G401.6 (cell line): Measurements from ENCODE around the gene YIPF5.

Source experiments
- FAIRE-seq: peaks from 2 replicates; lab custom pipeline; 2012; peaks lifted over from hg19 to GRCh38; lab: Jason Lieb, UNC

Gene YIPF5

DNA sequence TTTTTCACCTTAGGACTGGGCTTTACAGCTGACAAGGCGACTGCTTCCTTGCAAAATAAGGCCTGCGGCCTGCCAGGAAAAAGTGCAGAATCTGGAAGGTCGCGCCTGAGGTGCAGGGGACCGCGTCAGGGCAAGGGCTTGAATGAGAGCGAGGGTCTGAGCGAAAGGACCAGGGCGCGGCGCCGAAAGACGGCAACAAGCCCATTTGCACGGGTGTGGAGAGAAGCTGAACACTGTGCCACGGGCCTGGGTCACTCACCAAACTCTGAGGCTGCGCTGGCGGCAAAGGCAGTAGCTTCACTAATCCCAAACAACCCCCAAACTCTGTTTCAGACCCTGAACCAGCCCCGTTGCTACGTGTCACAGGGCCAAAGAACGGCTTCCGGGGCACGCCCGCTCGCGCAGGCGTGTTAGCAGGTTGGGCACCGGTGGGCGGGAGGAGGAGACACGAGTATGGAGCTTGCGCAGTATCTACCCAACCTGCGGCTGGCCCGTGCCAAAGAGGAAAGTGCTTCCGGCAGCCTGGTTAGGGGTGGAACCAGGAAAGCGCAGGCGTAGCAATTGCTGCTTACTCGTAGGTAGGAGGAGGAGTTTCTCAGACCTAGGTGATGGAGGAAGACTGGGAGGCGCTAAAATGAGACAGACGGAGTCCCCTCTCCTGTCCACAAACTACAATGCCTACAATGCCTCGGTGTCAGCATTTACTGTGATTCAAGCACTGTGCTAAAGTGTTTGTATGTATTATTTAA is at the start of gene YIPF5, which contains the start of gene KCTD16:
YIPF5 (minus strand) TSS at position 384 of the 749 bp plus-strand sequence. CDS start 704 bp downstream, outside the sequence.
KCTD16 (plus strand) TSS at position 598 of the 749 bp plus-strand sequence.
- FAIRE-seq, result peak; percentile 99

DNA sequence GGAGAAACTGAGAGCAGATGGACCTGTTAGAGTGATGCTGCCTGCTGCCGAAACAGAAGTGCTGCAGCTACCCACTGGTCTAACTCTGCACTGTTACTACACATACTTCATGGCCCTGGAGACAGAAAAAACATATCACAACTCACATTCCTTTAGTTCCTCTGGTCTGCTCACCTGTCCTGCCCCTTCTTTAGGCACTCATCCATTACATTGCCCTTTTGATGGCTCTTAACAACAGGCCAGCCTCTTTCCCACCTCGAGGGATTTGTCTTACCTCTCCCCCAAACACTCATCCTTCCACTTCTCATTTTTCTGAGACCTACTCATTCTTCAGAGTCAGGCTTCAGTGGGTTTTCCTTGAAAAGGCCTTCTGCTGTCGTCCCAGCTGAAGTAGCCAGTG is 49.4 kb upstream of the YIPF5 start:
- FAIRE-seq, result no peak

DNA sequence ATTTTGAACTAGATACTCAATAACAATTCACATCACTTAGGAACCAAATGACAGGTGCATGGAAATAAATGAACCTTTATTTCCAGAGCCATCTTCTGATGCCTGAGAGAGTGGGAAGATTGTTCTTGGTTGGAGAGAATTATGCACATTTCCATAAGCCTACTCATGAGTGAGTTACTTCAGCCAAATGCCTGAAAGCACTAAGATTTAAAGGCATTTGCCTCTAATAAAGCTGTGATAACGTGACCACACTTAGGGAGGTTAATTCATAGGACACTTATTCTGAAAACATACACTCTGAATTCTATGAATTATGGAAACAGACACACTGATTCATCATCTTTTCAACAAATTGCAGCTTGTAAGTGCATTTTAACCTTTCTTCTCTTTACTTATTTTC is 40.2 kb upstream of the YIPF5 start:
- FAIRE-seq, result no peak

DNA sequence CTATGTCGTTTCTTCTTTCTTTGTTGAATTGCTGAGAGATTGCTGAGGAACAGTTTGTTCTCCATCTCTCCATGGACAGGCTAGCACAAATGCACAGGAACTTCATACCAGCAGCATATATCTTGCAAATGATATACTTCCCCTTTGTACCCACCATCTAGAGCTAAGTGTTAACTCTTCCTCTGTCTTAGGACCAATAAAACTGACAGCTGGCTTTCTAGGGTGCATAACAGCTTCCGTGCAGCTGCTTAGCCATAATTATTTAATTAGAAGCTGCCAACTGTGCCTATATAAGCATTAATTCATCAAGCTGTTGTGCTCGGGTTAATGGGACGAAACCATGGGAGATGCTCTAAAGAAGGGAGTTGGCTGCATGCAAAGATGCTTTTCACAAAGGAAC is 38.9 kb upstream of the YIPF5 start:
- no peak for FAIRE-seq

DNA sequence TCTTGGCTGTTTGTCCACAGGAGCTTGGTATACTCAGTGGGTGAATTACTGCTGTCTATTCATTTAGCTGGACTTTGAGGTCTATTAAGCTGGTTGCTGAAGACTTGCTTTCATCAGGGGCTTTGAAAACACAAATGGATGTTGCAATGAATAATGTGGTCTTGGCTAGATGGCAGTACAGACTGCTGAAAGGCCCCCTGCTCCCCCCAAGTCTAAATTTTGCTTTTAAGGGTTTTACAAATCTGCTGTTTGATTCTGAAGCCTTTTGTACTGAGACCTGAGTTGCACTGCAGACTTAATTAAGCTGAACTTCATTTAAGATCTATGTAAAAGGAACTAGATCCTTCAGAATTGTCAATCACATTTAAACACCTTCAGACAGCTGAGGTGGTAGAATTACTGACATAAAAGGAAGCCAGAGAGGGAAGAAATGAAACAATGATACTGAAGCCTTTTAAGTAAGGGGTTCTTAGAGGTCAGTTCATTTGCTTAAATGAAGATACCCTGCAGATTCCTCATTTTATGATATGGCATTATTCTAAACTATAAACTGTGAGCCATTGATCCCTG is 37.5 kb upstream of the YIPF5 start:
- FAIRE-seq, result no peak

DNA sequence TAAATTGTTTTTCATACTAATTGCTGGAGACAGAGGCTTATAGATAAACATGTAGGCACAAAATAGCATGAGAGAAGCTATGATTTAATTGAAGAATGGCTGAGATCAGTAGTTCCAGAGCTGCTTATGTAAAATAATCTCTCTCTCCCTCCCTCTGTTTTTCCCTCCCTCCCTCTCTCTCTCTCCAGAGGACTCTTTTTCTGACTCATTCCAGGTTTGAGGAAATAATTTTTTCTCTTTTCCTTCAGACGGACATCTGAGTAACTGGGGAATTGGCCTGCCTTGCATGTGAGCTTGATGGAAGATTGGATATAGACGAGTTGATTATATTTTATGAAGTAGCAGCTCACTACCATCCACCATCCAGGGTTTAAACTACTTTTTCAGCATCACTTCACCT is 35.7 kb upstream of the YIPF5 start:
- FAIRE-seq, result no peak

DNA sequence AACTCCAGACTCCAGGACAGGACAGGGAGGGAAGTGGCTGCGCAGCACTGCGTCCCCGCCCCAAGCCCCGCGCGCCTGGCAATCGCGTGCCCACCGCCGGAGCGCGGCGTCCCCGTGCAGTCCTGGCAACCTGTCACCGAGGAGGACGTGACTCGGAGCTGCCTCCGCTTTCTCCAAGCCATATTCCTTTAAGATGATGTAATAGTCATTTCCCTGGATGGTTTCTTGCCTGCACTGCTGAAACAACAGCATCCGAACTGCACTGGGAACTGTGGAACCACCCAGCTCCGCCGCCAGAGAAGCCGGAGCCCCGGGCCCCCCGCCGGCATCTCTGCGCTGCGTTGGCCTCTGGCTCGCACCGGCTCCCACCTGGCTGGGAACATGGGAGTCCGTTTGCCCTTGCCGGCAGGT is 34.7 kb upstream of the YIPF5 start:
- no peak for FAIRE-seq

DNA sequence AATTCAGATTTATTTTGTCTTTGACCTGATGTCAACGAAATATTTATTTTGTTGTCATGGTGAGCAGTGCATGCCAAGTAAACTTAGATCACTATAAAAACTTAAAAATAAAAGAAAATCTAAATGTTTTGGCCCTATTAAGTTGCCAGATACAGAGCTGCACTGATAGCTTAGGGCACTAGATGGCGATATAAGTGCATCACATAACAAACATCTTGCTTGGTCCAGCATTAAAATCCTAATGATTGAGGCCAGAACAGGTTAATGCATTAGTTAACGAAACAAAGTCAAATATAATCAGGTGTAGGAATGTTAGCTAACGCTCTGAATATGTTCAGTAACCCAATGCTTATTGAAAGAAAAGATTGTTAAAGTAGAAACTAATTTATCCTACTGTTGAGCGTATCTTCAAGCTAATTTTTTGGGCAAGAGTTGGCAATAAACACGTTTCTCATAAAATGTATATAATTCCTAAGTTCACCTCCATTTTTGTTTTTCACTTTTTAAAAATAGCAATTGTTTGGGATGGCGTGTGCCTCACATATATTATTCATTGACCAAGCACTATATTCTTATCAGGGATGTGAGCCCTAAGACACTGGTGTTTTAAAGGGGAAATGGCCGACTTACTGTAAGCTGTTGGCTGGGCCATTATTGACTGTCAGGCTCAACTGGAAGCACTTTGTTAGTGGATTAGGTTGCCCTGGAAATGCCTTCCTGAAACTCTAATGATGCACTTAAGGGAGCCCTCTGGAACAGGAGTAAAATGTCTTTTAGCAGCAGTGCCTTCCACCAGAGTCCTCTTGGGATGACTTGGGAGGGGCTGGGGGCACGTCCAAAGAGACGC is 33.5 kb upstream of the YIPF5 start:
- FAIRE-seq, result peak; percentile 91

DNA sequence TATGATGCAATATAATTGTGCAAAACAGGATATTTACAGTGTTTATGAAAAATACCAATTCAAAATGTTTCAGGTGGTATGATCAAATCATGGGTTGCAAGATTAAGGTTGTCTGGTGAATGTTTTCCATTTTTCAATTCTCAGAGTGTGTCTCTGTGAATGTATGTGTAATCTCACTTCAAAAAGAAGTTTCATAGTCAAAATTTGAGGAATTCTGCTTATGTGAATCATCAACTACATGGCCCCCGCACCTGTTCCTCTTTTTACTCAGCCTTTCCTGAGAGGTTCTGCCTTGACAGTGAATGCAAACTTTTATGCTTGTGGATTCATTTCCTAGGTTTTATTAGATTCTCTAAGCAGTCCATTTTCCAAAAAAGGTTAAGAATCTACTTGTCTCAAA is 32.3 kb upstream of the YIPF5 start:
- no peak for FAIRE-seq

DNA sequence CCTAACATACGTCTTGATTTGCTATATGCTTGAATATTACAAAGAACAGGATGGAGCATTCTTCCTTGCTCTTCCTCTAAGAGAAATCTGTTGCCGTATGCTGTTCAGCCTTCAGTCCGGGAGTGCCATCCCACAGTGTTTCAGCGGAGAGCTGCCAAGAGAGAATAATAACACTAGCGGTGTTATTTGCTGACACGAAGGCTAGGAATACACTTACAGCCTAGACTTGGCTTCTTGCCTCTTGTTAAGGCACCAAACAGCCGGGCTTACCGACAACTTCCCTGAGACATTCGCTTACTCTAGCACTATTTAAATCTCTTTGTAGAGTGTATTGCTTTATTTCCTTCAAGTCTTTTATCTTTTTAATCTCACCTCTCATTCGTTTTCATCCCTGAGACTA is 31.6 kb upstream of the YIPF5 start:
- no peak for FAIRE-seq

DNA sequence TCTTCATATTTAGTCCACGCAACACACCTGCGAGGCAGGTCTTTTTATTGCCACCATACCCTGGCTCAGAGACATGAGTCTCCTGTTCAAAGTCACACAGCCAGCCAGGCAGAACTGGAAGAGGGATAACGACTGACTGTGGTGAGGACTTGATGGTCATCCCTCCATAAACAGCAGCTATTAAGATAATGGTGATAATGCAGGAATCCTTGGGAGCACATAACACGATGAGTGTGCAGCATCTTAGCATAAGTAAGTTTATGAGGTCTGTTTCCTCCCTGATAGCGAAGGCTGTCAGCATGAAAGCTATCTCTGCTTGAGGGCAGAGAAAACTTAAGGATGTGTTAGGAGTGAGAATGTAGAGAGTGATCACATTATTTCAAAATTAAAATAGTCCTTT is 31.1 kb upstream of the YIPF5 start:
- FAIRE-seq, result no peak

DNA sequence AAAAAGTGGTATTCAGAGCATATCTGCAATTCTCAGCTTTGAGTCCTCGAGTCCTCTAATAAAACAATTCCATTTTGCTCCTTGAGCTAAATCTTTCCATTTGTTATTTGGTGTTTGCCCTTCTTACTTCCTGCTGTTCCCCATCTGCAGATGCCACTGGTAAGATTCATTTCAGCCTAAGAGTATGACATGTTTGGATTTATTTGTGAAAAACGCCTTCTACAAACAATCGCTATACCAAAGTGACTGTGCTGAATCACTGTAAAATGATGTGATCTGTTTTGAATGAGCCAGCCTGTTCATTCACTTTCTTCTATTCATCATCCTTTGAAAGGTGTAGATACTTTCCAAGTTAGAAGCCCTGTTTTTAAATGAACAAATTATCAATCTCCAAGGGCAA is 27.9 kb upstream of the YIPF5 start:
- no peak for FAIRE-seq

DNA sequence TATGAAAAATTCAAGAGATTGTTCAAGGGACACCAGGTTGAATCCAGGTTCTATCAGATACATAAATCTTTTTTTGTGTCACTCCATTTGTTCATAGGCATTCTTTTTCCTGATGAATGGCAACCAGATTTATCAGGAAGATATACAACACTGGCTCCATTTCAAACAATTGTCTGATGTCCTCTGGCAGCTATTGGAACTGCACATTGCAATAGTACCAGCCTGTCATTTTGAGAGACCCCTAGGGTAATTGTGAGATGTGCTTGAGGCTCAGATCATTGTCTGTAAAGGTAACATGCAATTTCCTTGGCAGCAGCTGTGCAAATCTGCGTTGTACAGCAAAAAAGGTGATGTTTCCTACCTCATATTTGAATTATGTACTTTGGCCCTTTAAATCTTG is 26.2 kb upstream of the YIPF5 start:
- no peak for FAIRE-seq

DNA sequence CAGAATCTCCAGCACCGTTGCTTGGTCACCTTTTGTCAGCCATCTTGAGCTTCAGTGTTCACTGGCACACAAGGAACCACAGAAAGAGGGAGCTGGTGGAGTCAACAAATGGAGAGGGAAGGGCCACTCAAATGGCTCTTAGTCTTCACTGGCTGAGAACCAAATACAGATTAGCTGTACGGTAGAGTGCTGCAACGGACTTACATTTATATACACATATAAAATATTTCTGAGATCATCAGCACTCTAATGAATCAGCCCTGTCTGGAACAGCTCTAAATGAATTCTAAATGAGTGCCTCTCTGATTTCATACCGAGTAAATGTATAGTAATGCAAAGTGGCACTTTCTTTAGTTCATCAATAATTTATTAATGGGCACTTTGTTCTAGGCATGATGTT is 25.0 kb upstream of the YIPF5 start:
- no peak for FAIRE-seq

DNA sequence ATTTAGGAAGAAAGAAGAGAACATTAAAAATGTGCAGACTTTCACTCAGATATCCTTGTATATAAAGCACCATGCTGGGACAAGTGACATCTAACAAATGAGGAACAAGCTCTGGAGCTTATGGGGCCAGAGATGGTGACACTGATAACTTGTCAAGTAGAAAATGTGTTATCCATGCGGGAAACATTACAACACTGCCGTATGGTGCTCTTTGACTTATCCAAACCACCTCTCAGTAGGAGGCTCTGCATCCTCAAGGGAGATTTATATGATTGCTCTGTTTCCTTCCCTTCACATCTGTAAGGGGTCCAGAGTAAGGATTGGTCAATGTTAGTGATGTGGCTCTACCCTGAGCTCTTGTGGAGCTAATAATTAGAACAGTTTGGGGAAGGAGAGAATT is 23.7 kb upstream of the YIPF5 start:
- no peak for FAIRE-seq

DNA sequence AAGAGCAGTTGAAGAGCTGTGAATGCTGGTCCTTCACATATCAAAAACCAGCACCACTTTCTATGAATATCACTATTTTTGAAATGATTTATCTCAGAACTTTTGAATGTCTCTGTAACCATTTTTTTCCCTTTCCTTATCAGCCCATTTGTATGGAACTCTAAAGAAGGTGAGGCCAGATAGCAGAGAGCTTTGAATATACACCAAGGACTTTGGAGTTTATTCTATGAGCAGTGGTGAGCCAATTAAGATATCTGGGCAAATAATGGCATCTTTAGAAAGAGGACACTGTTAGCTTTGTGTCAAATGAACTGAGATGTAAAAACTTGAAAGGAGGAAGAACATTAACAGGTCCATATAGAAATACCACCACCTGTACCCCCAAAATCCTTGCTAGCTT is 22.2 kb upstream of the YIPF5 start:
- FAIRE-seq, result no peak

DNA sequence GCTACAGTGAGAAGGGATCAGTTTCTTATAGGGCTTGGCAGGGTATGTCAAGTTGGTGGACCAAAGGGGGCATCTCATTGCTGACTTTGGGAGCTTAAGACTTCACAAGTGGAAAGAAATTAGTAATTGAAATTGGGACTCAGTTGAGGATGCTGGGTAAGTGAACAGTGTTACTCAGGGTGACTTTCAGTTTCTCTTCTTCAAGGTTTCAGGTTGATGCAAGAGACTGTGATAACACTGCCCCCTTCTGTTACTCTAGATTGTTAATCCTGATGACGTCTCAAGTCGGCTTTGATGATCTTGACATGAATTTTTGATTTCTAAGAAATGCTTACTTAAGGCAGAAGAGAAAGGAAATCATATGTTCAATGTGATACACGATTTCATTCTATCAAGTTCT is 21.5 kb upstream of the YIPF5 start:
- no peak for FAIRE-seq

DNA sequence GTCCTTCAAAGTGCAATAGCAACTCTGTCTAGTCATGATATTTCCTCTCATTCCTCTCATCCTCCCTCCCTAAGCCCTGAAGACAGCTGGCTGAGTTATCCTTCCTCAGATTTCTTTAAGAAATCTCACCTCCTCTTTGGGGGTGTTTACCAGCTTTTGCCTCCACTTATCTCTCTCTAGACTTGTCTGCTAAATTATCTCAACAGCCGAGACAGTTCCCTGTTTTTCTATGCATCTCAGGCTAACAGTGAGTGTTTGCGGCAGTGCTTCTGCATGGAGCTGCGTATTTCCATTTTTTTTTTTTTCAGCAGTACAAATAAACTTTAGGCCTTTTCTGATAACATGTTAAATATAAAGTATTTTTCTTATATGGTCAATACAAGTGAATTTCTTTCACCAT is 21.1 kb upstream of the YIPF5 start:
- FAIRE-seq, result no peak

DNA sequence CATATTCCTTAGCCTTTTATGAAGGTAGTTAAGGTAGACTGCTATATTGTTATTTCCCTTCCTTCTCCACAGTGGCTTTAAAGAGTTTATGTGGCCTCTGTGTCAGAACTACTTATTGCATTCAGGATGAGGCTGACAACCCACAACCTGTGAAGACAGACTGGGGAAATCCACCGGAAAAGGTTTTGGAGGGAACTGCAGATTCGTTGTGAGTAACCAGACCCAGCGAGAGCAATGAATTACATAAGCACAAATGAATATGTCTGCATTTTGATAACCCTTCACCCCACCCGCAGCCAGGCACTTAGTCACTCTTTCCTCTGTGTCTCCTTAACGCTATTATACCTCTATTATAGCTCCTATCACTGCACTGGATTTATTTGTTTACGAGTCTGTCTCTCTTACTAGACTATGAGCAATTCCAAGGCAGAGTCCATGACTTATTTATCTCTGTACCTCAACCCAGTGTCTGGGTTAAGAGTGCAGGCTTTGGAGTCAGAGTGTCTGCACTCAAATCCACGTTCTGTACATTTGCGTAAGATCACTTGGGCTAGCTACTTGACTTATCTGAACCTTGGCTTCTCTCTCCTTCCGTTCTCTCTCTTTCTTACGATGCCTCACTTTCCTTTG is 19.5 kb upstream of the YIPF5 start:
- no peak for FAIRE-seq

DNA sequence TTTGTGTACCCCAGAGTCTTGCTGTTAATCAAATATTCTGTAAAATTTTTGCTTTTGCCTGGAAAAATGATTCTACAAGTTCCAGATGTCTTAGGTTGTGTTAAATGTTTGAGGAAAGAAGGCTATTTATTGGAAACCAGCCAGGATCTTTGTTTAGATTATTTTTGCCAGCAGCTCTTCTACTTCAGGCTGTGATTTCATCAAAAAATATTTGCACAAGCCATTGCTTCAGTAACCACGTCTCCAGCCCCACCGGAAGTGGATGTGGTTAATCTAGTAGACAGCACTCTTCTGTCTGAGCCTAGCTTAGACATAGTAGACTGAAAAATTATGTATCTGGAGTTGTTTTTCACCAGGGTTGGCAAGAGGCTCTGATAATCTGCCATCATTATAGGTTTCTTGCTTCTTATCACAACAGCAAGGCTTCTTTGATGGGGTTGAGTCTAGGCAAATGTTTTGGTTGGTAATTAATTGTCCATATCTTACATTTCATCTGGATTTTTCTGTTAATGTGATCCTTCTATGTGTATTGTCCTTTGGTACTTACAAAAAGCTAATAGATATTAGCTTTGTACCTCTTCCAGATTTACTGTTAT is 17.3 kb upstream of the YIPF5 start:
- FAIRE-seq, result no peak

DNA sequence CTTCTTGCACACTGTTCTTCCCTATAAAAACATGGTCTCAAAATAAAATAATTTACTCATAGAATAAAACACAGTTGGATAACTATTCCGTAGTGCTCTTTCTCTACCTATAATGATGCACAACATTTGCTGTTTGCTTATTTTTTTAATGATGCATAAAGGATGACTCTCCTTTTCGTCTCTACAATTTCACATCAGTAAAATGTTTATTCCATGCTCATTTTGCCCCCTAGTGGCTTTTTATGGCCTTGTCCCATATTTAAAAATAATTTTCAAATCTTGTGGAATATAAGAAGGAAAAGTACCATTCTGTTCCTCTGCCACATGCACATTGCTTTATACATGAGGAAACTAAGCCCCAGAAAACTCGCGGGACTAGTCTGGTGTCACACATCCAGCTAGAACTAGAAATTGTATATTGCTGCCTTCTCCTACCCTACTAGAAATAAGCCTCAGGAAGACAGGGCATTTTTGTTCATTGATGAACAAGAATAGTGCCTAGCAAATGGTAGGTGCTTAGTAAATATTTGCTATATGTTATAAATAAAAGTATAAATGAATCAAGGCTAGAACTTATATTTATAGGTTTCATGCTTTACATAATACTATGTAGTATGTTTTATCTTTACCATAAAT is 12.9 kb upstream of the YIPF5 start:
- peak; percentile 68 for FAIRE-seq

DNA sequence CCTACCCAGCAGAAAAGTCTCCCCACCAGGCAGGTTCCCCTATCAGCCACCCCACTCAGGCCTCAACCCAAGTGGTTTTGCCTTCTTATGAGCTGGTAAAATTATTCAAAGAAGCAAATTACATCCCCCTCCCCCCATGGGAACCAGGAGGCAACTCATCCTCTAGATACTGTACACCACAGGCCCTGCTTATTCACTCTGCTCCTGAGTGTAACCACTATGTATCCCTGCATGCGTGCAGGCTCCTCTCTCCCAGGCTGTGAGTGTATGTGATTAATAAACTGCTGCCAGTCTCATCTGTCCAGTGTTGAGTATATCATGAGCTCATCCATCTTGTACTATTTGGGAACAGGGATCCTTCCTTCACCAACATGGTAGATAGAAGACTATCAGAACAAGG is 8.8 kb upstream of the YIPF5 start:
- FAIRE-seq, result no peak
